ENCODE data around the gene TREH. TPM values are rescaled to one million over a fixed set of nuclear protein-coding genes. Genes with fewer than 3 reads are reported as not detected.

TREH gene
- total RNA-seq, 2 donors from 2014 or later: 2.4 to 2.8 TPM

- Histone ChIP-seq H3K9me3 (no peaks in the 10 kb centered on the region), H3K27ac (no peak overlapping the region), H3K9ac (ENCODE audit: low read depth in 2 of 2, low read length in 2 of 2) (no peak overlapping the region), H3K27me3 (no peaks in the 10 kb centered on the region), H3K4me1 (no peaks in the 10 kb centered on the region), H3K36me3 (no peaks in the 10 kb centered on the region), H3K4me3 (no peak overlapping the region)
- TF ChIP-seq CTCF (IDR thresholded peaks at IDR 0.05): no peak
- DNase-seq: no peak
- intact Hi-C loops (cut with DNase I): no loop called here
Measured at GRCh38 chr11:118649941-118650340, 29.5 kb downstream of the TREH start.

- H3K4me1 ChIP-seq: no peaks in the 10 kb centered on the region
- H3K27me3 ChIP-seq: no peaks in the 10 kb centered on the region
- no peak overlapping the region for H3K27ac ChIP-seq
- no peak for DNase-seq
- no peak for TF ChIP-seq CTCF (IDR thresholded peaks at IDR 0.05)
- no peak overlapping the region for H3K4me3 ChIP-seq
- H3K36me3 ChIP-seq: peaks cover 6% of the 10 kb centered on the region
- H3K9ac ChIP-seq (ENCODE audit: low read depth in 2 of 2, low read length in 2 of 2): no peak overlapping the region
- intact Hi-C loops (cut with DNase I): no loop called here
- H3K9me3 ChIP-seq: no peaks in the 10 kb centered on the region
Measured at GRCh38 chr11:118648291-118648690, 31.2 kb downstream of the TREH start.

GRCh38 chr11:118646393-118646792 lies 33.1 kb downstream of the TREH start:
- H3K9me3 ChIP-seq: no peaks in the 10 kb centered on the region
- intact Hi-C loops (cut with DNase I): no loop called here
- no peak overlapping the region for H3K9ac ChIP-seq (ENCODE audit: low read depth in 2 of 2, low read length in 2 of 2)
- H3K27me3 ChIP-seq: no peaks in the 10 kb centered on the region
- no peak for TF ChIP-seq CTCF (IDR thresholded peaks at IDR 0.05)
- no peak overlapping the region for H3K27ac ChIP-seq
- H3K36me3 ChIP-seq: peaks cover 6% of the 10 kb centered on the region
- no peaks in the 10 kb centered on the region for H3K4me1 ChIP-seq
- no peak for DNase-seq
- no peak overlapping the region for H3K4me3 ChIP-seq

- H3K27me3 ChIP-seq: no peaks in the 10 kb centered on the region
- DNase-seq: no peak
- no peak overlapping the region for H3K9ac ChIP-seq (ENCODE audit: low read depth in 2 of 2, low read length in 2 of 2)
- H3K4me3 ChIP-seq: no peak overlapping the region
- intact Hi-C loops (cut with DNase I): no loop called here
- peaks cover 6% of the 10 kb centered on the region for H3K36me3 ChIP-seq
- no peaks in the 10 kb centered on the region for H3K9me3 ChIP-seq
- H3K4me1 ChIP-seq: peaks cover 10% of the 10 kb centered on the region
- TF ChIP-seq CTCF (IDR thresholded peaks at IDR 0.05): no peak
- no peak overlapping the region for H3K27ac ChIP-seq
Measured at GRCh38 chr11:118645066-118645715, 34.3 kb downstream of the TREH start.

- DNase-seq: no peak
- H3K36me3 ChIP-seq: peaks cover 6% of the 10 kb centered on the region
- H3K27me3 ChIP-seq: no peaks in the 10 kb centered on the region
- intact Hi-C loops (cut with DNase I): no loop called here
- no peaks in the 10 kb centered on the region for H3K9me3 ChIP-seq
- no peak overlapping the region for H3K9ac ChIP-seq (ENCODE audit: low read depth in 2 of 2, low read length in 2 of 2)
- peaks cover 10% of the 10 kb centered on the region for H3K4me1 ChIP-seq
- no peak overlapping the region for H3K4me3 ChIP-seq
- no peak for TF ChIP-seq CTCF (IDR thresholded peaks at IDR 0.05)
- no peak overlapping the region for H3K27ac ChIP-seq
Measured at GRCh38 chr11:118644496-118644895, 35.0 kb downstream of the TREH start.
